ENCODE data around the gene FKBP5.

- TF ChIP-seq FOXM1 (IDR thresholded peaks at IDR 0.05; ENCODE audit: low read depth) (no peak), FOXM1 (CRISPR knock-in tag; IDR thresholded peaks at IDR 0.05; ENCODE audit: low read depth) (no peak), CTCF (IDR thresholded peaks at IDR 0.05 in 2 of 3, conservative IDR thresholded peaks at IDR 0.05 in 1 of 3; ENCODE audit: insufficient read depth in 2 of 3, low read depth in 1 of 3, low read length in 3 of 3) (no peak), ZNF263 (CRISPR knock-in tag; IDR thresholded peaks at IDR 0.05; ENCODE audit: borderline replicate concordance) (no peak), ZNF785 (CRISPR knock-in tag; IDR thresholded peaks at IDR 0.05) (no peak), CCNT2 (IDR thresholded peaks at IDR 0.05; ENCODE audit: borderline replicate concordance, extremely low read depth, insufficient read length, low read depth, low read length) (no peak), SOX6 (IDR thresholded peaks at IDR 0.05) (no peak), REST (IDR thresholded peaks at IDR 0.05; ENCODE audit: borderline replicate concordance) (no peak), REST (CRISPR knock-in tag; IDR thresholded peaks at IDR 0.05; ENCODE audit: low read depth) (no peak), EZH2 (IDR thresholded peaks at IDR 0.05; ENCODE audit: borderline replicate concordance, low read depth, low read length) (no peak), TCF7L2 (IDR thresholded peaks at IDR 0.05; ENCODE audit: low read depth, low read length) (no peak), JUN (IDR thresholded peaks at IDR 0.05; ENCODE audit: borderline replicate concordance, low read depth, low read length) (no peak), JUN (CRISPR knock-in tag; IDR thresholded peaks at IDR 0.05; ENCODE audit: borderline replicate concordance) (no peak), RNF2 (IDR thresholded peaks at IDR 0.05) (no peak), PRPF4 (IDR thresholded peaks at IDR 0.05; ENCODE audit: insufficient read depth, low read depth, low read length, poor library complexity, severe bottlenecking) (no peak), POLR2A (conservative IDR thresholded peaks at IDR 0.05) (no peak), MEIS2 (IDR thresholded peaks at IDR 0.05; ENCODE audit: partially characterized antibody) (no peak)
Observed at GRCh38 chr6:35607517-35608233, 81.0 kb downstream of the FKBP5 start.
